CD1c-positive myeloid dendritic cell (primary cell): ENCODE results near the gene SLC6A3.

Experiments
- DNase-seq: peaks from one replicate; pipeline ENCODE4 v3.0.0-alpha.2; 2016; ENCODE audit errors: extremely low spot score

SLC6A3 gene

GRCh38 chr5:1405539-1406530 lies 39.4 kb downstream of the SLC6A3 start:
- DNase-seq = no peak

- no peak for DNase-seq
Observed at GRCh38 chr5:1405121-1405520, 40.1 kb downstream of the SLC6A3 start.

- no peak for DNase-seq
Observed at GRCh38 chr5:1404062-1404461, 41.2 kb downstream of the SLC6A3 start.

GRCh38 chr5:1402611-1403255 lies 42.5 kb downstream of the SLC6A3 start:
- no peak for DNase-seq

- DNase-seq = no peak
Observed at GRCh38 chr5:1401536-1402138, 43.6 kb downstream of the SLC6A3 start.

GRCh38 chr5:1400936-1401335 lies 44.3 kb downstream of the SLC6A3 start:
- no peak for DNase-seq

GRCh38 chr5:1400211-1400855 lies 44.9 kb downstream of the SLC6A3 start:
- DNase-seq = no peak

GRCh38 chr5:1399737-1400136 lies 45.5 kb downstream of the SLC6A3 start:
- DNase-seq = no peak

GRCh38 chr5:1396293-1396816 lies 48.9 kb downstream of the SLC6A3 start:
- no peak for DNase-seq

- no peak for DNase-seq
Observed at GRCh38 chr5:1394881-1395860, 50.1 kb downstream of the SLC6A3 start.

GRCh38 chr5:1393571-1394501 lies 51.4 kb downstream of the SLC6A3 start:
- DNase-seq = no peak

GRCh38 chr5:1392801-1393565 lies 52.3 kb downstream of the SLC6A3 start:
- DNase-seq = peak; percentile 35

GRCh38 chr5:1392261-1392660 lies 53.0 kb downstream of the SLC6A3 start:
- no peak for DNase-seq

GRCh38 chr5:1391691-1392090 lies 53.5 kb downstream of the SLC6A3 start:
- no peak for DNase-seq

- DNase-seq = no peak
Observed at GRCh38 chr5:1390861-1391600, 54.2 kb downstream of the SLC6A3 start.

- DNase-seq = no peak
Observed at GRCh38 chr5:1390333-1390732, 54.9 kb downstream of the SLC6A3 start.

- DNase-seq = no peak
Observed at GRCh38 chr5:1388383-1388967, 56.8 kb downstream of the SLC6A3 start.

GRCh38 chr5:1387876-1388275 lies 57.4 kb downstream of the SLC6A3 start:
- DNase-seq = no peak
